AG04450 (cell line): ENCODE measurements around the gene BBS9. TPM values are rescaled to one million over a fixed set of nuclear protein-coding genes. Genes with fewer than 3 reads are reported as not detected.

ENCODE experiments used
- CTCF ChIA-PET: fragments of 300-600, 350-600 bp; formaldehyde crosslinking; extraction: SDS; loops from one replicate; lab custom pipeline; 2022; ENCODE audit warnings: antibody characterized with exemption, inconsistent platforms; lab: Charles Lee
- POLR2A ChIA-PET: fragments of 350-600 bp; formaldehyde crosslinking; extraction: SDS; loops from one replicate; lab custom pipeline; 2021; ENCODE audit warnings: antibody characterized with exemption, inconsistent platforms; lab: Yijun Ruan, JAX
- DNase-seq: peaks from one replicate; pipeline ENCODE4 v3.0.0-alpha.2; 2011; ENCODE audit warnings: low read depth, low spot score
- H3K27ac ChIP-seq: one replicate; pipeline ENCODE4 v1.5.1; 2012; ENCODE audit warnings: low read depth, low read length, control low read depth
- H3K27me3 ChIP-seq: one replicate; pipeline ENCODE4 v1.6.0; 2012; ENCODE audit warnings: low read length; ENCODE audit not compliant: control insufficient read depth, insufficient read depth
- H3K4me3 ChIP-seq: 2 replicates; pipeline ENCODE4 v1.5.1; 2011; ENCODE audit warnings: mild to moderate bottlenecking, low read depth, low read length, control low read depth
- H3K9me3 ChIP-seq: 2 replicates; pipeline ENCODE4 v1.5.1; 2012; ENCODE audit warnings: low read length; ENCODE audit not compliant: control insufficient read depth, insufficient read depth
- CTCF ChIP-seq: IDR thresholded peaks from 2 replicates; pipeline ENCODE4 v1.5.1; 2011; ENCODE audit warnings: low read depth, low read length, control low read depth, inconsistent platforms
- polyA plus RNA-seq: library from polyadenylated mRNA; depleted of rRNA; stranded (reverse); fragments of >200 nt; gene quantifications from 2 replicates; pipeline ENCODE4 v1.2.3, GENCODE V29; 2011

BBS9 gene
- polyA plus RNA-seq, 1 experiment = 15.6 TPM

GRCh38 chr7:33130184-33130583 is 820 bp downstream of the BBS9 start:
- POLR2A ChIA-PET = no interaction called here
- peak overlapping the region; percentile 92 for H3K4me3 ChIP-seq
- H3K27me3 ChIP-seq = no peaks in the 10 kb centered on the region
- DNase-seq = no peak
- CTCF ChIA-PET = interaction anchor here (1.1 kb wide), 1 partner anchor 21 kb away, joined by 5 read pairs; the partner anchor contains the start of gene RP9
- H3K9me3 ChIP-seq = no peaks in the 10 kb centered on the region
- H3K27ac ChIP-seq = no peak overlapping the region
- no peak for TF ChIP-seq CTCF

GRCh38 chr7:33137103-33137502 is 7.7 kb downstream of the BBS9 start:
- TF ChIP-seq CTCF = no peak
- CTCF ChIA-PET = no interaction called here
- POLR2A ChIA-PET = no interaction called here

DNA sequence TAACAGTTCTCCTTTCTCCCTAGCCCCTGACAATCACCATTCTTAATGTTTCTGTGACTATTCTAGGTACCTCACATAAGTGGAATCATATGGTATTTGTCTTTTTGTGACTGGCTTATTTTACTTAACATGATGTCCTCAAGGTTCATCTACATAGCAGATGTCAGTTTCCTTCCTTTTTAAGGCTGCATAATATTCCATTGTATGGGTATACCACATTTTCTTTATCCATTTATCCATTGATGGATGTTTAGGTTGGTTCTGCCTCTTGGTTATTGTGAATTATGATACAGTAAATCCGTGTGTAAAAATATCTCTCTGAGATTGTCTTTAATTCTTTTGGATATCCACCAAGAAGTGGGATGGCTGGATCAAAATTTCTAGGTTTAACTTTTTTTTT is 13.2 kb downstream of the BBS9 start:
- Histone ChIP-seq H3K27me3 (no peaks in the 10 kb centered on the region), H3K4me3 (no peak overlapping the region), H3K27ac (no peak overlapping the region), H3K9me3 (no peaks in the 10 kb centered on the region; the same call in 1 of the 2 replicates)
- POLR2A ChIA-PET = no interaction called here
- no peak for TF ChIP-seq CTCF
- DNase-seq = no peak
- CTCF ChIA-PET = no interaction called here

More at GRCh38 chr7:33137103-33137502, 7.7 kb downstream of the BBS9 start:
- Histone ChIP-seq H3K4me3 (no peak overlapping the region), H3K27me3 (no peaks in the 10 kb centered on the region), H3K9me3 (peaks cover 5% of the 10 kb centered on the region; the same call in 1 of the 2 replicates), H3K27ac (no peak overlapping the region)
- no peak for DNase-seq

- ChIA-PET CTCF (no interaction called here), POLR2A (no interaction called here)
- Histone ChIP-seq H3K4me3 (no peak overlapping the region), H3K9me3 (no peaks in the 10 kb centered on the region; the same call in 1 of the 2 replicates), H3K27me3 (no peaks in the 10 kb centered on the region), H3K27ac (no peak overlapping the region)
- no peak for DNase-seq
- TF ChIP-seq CTCF = no peak
These were observed 14.8 kb downstream of the BBS9 start for GRCh38 chr7:33143996-33144718.

DNA sequence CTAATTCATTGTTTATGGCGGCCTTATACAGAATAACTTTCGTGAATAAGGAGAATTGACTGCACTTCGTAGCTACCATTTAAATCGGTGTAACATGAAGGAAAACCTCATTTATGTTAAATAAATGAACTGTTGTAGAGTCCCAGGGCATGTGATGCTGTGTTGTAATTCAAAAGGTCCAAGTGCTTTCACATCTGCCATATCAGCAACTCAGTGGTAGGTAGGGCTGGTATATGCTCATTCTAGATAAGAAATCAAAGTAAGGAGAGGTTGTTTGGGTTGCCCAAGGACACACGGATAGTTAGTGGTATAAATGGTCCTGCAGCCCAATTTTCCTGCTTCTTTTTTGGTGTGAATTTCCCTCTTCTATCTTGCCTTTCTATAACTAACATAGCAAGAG is 15.8 kb downstream of the BBS9 start:
- CTCF ChIA-PET = no interaction called here
- no peak for TF ChIP-seq CTCF
- DNase-seq = no peak
- H3K27me3 ChIP-seq = no peaks in the 10 kb centered on the region
- no peaks in the 10 kb centered on the region; the same call in 1 of the 2 replicates for H3K9me3 ChIP-seq
- no peak overlapping the region for H3K4me3 ChIP-seq
- POLR2A ChIA-PET = no interaction called here
- H3K27ac ChIP-seq = no peak overlapping the region
